Measurements from ENCODE around the gene ZDHHC12. TPM values are rescaled to one million over a fixed set of nuclear protein-coding genes. Genes with fewer than 3 reads are reported as not detected.

ZDHHC12 gene
- total RNA-seq, 1 donor from 2014 or later: 27.4 TPM

GRCh38 chr9:128768606-128769005, 44.7 kb upstream of the ZDHHC12 start:
- peaks cover 2% of the 10 kb centered on the region for H3K36me3 ChIP-seq (ENCODE audit: control insufficient read depth, insufficient read depth, low read length)
- DNase-seq (ENCODE audit: low read depth): no peak
- TF ChIP-seq CTCF (IDR thresholded peaks at IDR 0.05; ENCODE audit: insufficient read depth, low read length, severe bottlenecking): no peak
- H3K27me3 ChIP-seq (ENCODE audit: control insufficient read depth, insufficient read depth, low read length): no peaks in the 10 kb centered on the region
- FAIRE-seq: no peak
- H3K4me3 ChIP-seq (ENCODE audit: low read depth, low read length): no peak overlapping the region

GRCh38 chr9:128765499-128765898, 41.6 kb upstream of the ZDHHC12 start:
- Histone ChIP-seq H3K4me3 (ENCODE audit: low read depth, low read length) (no peak overlapping the region), H3K36me3 (ENCODE audit: control insufficient read depth, insufficient read depth, low read length) (peaks cover 2% of the 10 kb centered on the region), H3K27me3 (ENCODE audit: control insufficient read depth, insufficient read depth, low read length) (no peaks in the 10 kb centered on the region)
- DNase-seq (ENCODE audit: low read depth) (no peak), FAIRE-seq (no peak)
- TF ChIP-seq CTCF (IDR thresholded peaks at IDR 0.05; ENCODE audit: insufficient read depth, low read length, severe bottlenecking): no peak

DNA sequence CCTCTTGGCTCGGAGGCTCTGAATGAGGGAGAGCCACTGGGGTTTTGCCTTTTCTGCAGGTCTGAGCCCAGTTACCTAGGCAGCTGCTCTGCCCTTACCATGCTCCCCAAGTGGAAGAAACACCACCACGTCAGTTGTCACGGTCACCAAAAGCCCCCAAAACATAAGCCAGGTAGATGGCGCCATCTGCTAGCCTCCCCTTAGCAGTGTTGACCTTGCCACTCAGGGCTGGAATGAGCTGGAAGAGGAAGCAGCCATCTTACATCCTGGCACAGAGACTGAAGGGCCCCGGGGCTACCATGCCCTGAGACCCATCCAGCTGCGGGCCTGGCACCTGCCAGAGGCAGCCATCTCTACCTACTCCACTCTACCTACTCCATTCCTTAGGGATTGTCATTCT, 40.4 kb upstream of the ZDHHC12 start:
- peaks cover 2% of the 10 kb centered on the region for H3K36me3 ChIP-seq (ENCODE audit: control insufficient read depth, insufficient read depth, low read length)
- H3K27me3 ChIP-seq (ENCODE audit: control insufficient read depth, insufficient read depth, low read length): no peaks in the 10 kb centered on the region
- no peak for TF ChIP-seq CTCF (IDR thresholded peaks at IDR 0.05; ENCODE audit: insufficient read depth, low read length, severe bottlenecking)
- no peak overlapping the region for H3K4me3 ChIP-seq (ENCODE audit: low read depth, low read length)
- FAIRE-seq (no peak), DNase-seq (ENCODE audit: low read depth) (no peak)

DNA sequence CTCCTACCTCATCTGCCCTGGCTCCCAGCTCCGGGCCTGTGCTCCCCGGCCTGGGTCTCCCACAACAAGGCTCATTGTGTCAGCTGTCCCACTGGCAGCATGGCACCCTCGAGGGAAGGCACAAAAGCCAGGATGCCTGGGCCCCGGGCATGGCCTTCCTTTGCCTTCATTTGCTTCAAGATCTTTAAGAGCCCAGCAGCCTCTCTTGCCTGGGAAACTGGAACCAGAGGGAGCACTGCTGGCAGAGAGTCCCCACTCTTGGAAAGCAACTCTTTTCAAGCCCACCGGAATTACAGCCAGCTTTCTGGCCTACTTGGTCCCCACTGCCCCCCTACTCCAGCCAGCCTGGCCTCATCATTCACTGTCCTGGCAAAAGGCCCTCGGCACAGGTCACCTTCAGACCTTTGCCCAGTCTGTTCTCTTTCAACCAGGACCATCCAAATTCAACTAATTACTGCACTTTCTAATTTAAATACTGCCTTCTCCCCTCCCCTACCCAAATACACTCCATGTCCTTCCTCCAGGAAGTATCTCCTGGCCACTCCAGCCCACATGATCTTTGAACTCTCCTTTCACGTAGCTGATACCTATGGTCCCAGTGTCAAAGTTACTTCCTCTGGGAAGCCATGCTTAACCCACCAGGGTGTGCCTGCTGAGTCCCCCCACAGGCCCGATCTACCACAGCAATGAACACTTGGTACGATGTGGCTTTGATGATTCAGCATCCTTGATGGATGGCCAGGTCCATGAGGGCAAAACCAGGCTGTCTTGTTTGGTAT, 38.9 kb upstream of the ZDHHC12 start:
- TF ChIP-seq CTCF (IDR thresholded peaks at IDR 0.05; ENCODE audit: insufficient read depth, low read length, severe bottlenecking): no peak
- DNase-seq (ENCODE audit: low read depth) (no peak), FAIRE-seq (no peak)
- Histone ChIP-seq H3K27me3 (ENCODE audit: control insufficient read depth, insufficient read depth, low read length) (no peaks in the 10 kb centered on the region), H3K36me3 (ENCODE audit: control insufficient read depth, insufficient read depth, low read length) (peaks cover 2% of the 10 kb centered on the region), H3K4me3 (ENCODE audit: low read depth, low read length) (no peak overlapping the region)

GRCh38 chr9:128757602-128758001, 33.7 kb upstream of the ZDHHC12 start:
- Histone ChIP-seq H3K27me3 (ENCODE audit: control insufficient read depth, insufficient read depth, low read length) (no peaks in the 10 kb centered on the region), H3K36me3 (ENCODE audit: control insufficient read depth, insufficient read depth, low read length) (peaks cover 9% of the 10 kb centered on the region), H3K4me3 (ENCODE audit: low read depth, low read length) (no peak overlapping the region)
- TF ChIP-seq CTCF (IDR thresholded peaks at IDR 0.05; ENCODE audit: insufficient read depth, low read length, severe bottlenecking): no peak
- DNase-seq (ENCODE audit: low read depth) (no peak), FAIRE-seq (no peak)

DNA sequence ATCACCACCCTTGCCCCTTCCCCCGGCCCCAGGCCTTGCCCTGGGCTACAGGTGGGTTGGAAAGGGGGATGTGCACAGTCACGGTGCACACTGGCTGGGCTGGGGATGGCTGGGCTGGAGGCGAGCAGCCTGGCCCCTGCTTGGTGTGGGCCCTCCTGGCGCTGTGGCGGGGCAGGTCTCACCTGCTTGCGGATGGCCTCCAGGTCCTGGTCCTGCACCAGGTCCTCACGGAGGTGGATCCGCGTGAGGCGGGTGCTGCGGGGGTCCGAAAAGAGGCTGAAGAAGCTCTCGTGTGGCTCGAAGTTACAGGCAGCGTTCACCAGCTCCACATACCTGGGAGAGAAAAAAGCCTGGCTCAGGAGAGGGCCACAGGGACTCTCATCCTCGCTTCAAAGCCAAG, 29.7 kb upstream of the ZDHHC12 start:
- Histone ChIP-seq H3K36me3 (ENCODE audit: control insufficient read depth, insufficient read depth, low read length) (peaks cover 17% of the 10 kb centered on the region), H3K27me3 (ENCODE audit: control insufficient read depth, insufficient read depth, low read length) (no peaks in the 10 kb centered on the region), H3K4me3 (ENCODE audit: low read depth, low read length) (no peak overlapping the region)
- FAIRE-seq: no peak
- DNase-seq (ENCODE audit: low read depth): no peak
- TF ChIP-seq CTCF (IDR thresholded peaks at IDR 0.05; ENCODE audit: insufficient read depth, low read length, severe bottlenecking): no peak
